Measurements from ENCODE around the gene ASTN2.

The ASTN2 gene

GRCh38 chr9:116387934-116388698 lies 1026.7 kb downstream of the ASTN2 start:
- DNase-seq (ENCODE audit: low spot score) = no peak

GRCh38 chr9:116383936-116384335 lies 1030.9 kb downstream of the ASTN2 start:
- DNase-seq (ENCODE audit: low spot score) = no peak

GRCh38 chr9:116383133-116383532 lies 1031.7 kb downstream of the ASTN2 start:
- DNase-seq (ENCODE audit: low spot score) = no peak

DNA sequence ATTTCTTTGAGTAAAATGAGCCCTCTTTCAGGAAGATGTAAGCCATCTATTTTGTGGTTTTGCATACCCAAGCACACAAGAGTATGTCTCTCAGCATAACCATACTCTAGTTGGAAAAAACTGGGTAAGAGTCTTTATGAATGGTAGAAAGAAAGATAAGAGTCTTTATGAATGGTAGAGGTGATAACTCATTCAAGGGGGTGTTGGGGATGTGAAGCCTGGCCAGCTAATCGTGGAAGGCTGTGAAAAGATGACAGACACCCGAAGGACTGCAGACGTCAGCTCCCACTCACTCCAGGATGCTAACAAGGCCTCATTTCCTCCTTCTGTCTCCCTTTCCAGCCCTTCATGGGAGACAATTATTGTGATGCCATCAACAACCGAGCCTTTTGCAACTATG lies 1032.8 kb downstream of the ASTN2 start:
- no peak for DNase-seq (ENCODE audit: low spot score)

GRCh38 chr9:116381350-116381749 lies 1033.5 kb downstream of the ASTN2 start:
- DNase-seq (ENCODE audit: low spot score) = no peak

DNA sequence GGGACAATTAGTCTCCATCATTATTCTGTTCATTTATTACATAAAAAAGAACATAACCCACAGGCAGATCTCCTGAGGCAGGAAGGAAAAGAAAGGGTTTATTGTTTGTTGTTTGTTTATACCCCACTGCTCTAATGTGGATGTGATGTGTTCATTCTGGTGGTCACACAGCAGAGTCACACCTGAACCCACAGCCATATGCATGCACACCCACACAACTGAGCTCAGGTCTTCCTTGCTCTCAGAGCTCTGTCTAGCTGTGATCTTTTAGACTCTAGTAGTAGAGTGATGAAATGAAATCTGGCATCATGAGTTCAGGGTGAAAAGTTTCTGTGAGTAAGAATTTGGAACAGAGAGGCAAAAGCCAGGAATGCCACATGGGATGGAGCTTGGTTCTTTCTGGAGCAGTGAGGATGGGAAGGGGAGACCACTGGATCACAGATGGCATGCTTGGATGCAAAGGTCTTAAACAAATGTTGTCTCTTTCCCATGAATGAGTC lies 1034.3 kb downstream of the ASTN2 start:
- no peak for DNase-seq (ENCODE audit: low spot score)

DNA sequence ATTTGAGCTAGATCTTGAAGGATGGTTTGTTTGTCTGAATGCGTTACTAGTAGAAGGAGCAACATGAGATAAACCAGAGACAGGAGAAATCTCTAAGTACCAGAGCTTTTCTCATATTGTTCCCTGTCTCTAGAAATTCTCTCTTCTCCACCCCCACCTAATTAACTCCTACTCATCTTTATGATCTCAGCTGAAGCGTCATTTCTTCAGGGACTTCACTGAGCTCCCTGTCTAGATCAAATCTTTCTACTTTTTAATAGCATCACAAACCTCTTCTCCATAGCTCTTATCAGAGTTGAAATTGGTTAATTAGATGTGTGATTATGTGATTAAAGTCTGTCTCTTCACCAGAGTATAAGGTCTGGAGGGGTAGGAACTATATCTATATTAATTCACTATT lies 1035.0 kb downstream of the ASTN2 start:
- DNase-seq (ENCODE audit: low spot score) = no peak

DNA sequence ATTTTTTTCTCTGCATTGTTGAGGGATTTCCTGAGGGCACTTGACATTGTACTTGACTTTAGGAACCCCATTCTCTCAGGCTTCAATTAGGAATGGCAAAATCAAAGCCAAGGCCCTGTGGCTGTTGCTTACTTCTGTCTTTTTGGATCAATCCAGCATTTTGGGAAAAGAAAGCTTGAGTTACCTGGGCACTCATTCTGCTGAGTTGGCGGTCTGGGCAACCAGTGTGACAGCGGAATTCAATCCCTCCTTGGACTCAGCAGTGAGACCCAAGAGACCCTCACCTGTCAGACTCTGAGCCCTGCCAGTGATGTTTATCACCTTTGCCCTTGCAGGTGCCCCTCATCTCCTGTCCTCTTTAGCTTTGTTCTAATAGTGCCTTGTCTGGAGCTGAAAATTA lies 1036.0 kb downstream of the ASTN2 start:
- no peak for DNase-seq (ENCODE audit: low spot score)

DNA sequence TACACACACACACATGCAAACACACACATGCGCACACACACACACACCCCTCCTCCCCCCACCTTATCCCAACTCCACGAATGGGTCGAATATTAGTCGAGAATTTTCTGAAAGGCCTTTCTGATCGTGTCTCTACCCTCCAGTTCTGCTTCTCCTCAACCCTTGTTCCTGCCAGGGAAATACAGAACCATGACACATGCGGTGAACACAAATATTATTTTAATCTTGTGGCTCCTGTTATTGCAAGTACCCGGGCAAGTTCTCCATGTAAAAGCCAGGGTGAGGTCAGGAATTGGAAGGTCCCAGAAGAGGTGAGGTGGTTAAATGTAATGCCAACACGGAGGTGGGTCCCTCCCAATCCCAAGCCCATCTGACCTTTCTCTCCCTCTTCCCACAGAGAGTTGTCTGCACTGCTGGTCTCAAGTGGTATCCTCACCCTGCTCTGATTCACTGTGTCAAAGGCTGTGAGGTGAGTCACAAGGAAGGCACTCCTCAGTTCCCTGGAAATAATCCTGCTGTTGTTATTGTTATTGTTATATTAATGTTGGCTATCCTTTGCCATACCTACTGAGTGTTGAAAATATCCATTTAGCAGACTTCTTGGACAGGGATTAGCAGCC lies 1037.6 kb downstream of the ASTN2 start:
- no peak for DNase-seq (ENCODE audit: low spot score)
